Body of pancreas (tissue), 4 donors: Measurements from ENCODE around the gene PLCZ1.

Source experiments
- POLR2A ChIP-seq, 3 donors: fragments of 450-650 bp; IDR thresholded peaks; one replicate each; pipeline ENCODE4 v1.6.1; 2016; ENCODE audit warnings: antibody characterized with exemption in 3 of 3, mild to moderate bottlenecking in 2 of 3
- TF ChIP-seq, protein P1 (sequence below), 7 experiments: fragments of 450-650 bp in 4 of 7; fragments of 200-600 bp in 3 of 7; sonication (generic) in 3 of 7; IDR thresholded peaks; one replicate each; pipeline ENCODE4 v1.5.1; 2016 to 2019; ENCODE audit warnings: antibody characterized with exemption in 7 of 7

GRCh38 chr12:18676141-18676540, 61.7 kb downstream of the PLCZ1 start:
- TF ChIP-seq, protein P1, sequence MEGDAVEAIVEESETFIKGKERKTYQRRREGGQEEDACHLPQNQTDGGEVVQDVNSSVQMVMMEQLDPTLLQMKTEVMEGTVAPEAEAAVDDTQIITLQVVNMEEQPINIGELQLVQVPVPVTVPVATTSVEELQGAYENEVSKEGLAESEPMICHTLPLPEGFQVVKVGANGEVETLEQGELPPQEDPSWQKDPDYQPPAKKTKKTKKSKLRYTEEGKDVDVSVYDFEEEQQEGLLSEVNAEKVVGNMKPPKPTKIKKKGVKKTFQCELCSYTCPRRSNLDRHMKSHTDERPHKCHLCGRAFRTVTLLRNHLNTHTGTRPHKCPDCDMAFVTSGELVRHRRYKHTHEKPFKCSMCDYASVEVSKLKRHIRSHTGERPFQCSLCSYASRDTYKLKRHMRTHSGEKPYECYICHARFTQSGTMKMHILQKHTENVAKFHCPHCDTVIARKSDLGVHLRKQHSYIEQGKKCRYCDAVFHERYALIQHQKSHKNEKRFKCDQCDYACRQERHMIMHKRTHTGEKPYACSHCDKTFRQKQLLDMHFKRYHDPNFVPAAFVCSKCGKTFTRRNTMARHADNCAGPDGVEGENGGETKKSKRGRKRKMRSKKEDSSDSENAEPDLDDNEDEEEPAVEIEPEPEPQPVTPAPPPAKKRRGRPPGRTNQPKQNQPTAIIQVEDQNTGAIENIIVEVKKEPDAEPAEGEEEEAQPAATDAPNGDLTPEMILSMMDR (IDR thresholded peaks at IDR 0.05): no peak
- TF ChIP-seq POLR2A (IDR thresholded peaks at IDR 0.05): no peak
